ENCODE data around the gene ACACA.

The ACACA gene

DNA sequence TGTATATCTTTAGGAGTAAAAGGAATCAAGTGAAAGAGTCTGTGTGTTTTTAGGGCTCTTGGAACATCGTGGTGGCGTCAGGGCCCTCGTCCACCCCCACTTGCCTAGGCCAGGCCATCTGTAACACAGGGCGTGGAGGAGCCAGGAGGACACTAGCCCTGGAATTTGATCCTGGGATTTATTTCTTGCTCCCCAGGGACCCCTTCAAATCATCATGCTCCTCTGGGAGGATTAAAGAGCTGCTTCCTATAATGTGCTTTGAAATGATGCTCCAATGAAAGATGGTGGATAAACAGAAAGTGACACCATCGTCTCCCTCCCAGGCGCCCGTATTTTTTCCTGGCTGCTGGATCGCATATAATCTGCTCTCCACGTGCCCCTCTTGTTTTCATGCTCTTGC, 344.6 kb downstream of the ACACA start:
- DNase-seq: no peak

DNA sequence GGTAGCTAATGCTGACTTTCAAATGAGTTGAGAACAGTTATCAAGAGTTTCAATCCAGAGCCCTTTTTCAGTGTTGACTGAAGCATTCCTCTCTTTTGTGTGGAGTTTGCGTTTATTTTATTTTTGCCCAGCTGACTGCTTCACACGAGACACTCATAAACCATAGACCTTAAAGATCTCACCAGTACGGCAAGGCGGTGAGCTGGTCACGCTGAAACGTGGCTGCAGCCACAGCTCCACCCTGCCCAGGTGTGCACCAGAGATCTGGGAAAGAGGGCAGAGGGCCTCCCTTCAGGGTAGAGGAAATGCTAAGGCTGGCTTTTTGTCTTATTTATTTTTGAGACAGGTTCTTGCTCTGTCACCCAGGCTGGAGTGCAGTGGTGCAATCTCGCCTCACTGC, 345.7 kb downstream of the ACACA start:
- no peak for DNase-seq

GRCh38 chr17:37060094-37060493, 346.5 kb downstream of the ACACA start:
- no peak for DNase-seq

- no peak for DNase-seq
Observed at GRCh38 chr17:37059493-37059892, 347.1 kb downstream of the ACACA start.

DNA sequence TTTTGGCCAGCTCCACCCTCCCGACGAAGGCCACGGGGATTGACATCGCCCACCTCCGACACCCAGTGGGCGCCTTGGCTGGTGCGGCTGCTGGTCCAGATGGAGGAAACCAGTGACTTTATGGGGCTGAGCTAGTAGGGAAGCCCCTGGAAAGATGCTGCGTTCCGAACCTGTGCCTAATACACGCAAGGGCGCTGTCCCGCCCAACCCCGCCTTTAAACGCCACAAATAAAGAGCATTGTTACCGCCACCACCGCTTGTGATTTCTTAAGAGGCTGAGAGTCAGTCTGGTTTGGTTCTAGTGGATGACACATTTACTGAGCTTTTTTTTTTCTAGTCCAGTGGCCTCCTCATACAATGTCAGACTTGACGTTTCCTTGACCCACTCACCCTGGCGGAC, 350.0 kb downstream of the ACACA start:
- no peak for DNase-seq

- no peak for DNase-seq
Observed at GRCh38 chr17:37054894-37055293, 351.7 kb downstream of the ACACA start.

- no peak for DNase-seq
Observed at GRCh38 chr17:37052450-37052849, 354.2 kb downstream of the ACACA start.

DNA sequence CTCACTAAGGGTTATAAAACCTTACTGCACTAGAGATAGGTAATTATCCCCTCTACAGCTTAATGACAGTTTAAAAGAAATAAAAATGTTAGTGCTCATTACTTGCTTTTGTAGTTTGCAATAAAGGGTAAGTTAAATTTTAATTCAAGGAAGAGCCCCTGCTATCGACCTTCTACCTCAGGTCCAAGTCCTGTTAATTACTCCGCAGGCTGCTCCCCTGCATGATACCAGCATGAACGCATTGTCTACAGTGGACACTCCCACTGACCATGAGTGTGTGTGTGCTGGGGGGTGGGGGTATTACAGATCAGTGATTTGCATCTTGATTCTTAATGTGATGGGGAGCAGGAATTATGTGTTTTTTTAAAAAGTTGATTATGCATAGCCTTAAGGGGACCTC, 354.8 kb downstream of the ACACA start:
- no peak for DNase-seq

- no peak for DNase-seq
Observed at GRCh38 chr17:37051381-37051780, 355.3 kb downstream of the ACACA start.

DNA sequence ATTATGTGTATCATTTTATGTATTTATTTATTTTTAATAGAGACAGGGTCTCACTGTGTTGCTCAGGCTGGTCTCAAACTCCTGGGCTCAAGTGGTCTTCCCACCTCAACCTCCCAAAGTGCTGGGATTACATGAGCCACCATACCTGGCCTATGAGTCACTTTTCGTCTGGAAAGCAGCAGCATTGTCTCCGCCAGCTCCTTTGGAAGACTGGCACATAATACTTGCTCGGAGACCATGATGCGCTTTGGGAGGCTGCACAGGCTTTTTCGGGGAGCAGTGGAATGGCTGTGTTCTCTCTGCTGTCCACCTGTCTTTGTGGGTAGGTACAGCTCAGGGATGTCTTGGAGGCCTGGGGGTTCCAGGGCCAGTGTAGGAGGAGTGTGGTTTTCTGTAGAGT, 355.7 kb downstream of the ACACA start:
- no peak for DNase-seq

GRCh38 chr17:37048811-37049210, 357.8 kb downstream of the ACACA start:
- no peak for DNase-seq

DNA sequence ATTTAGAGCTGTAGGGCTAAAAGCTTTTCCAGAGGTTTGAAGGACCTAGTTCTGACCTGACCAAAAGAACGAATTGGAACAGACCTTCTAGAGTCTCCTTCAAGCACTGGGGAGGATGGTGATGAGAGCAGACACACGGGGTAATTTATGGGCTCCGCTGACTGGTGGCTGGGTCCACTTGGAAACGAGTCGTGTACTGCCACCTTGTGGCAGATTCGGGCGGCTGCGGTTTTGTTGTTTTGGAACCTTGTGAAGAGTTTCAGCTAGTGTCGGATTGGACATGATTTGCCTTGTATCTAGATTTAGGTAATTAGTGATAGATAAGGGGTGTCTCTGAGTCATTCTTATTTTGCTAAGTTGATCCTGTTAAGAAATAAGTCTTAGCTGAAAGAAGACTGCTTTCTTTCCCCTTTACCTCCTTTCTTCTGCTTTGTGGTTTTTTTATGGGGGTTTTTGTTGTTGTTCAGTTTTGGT, 359.0 kb downstream of the ACACA start:
- peak; percentile 49 to 74 (median 63) for DNase-seq

DNA sequence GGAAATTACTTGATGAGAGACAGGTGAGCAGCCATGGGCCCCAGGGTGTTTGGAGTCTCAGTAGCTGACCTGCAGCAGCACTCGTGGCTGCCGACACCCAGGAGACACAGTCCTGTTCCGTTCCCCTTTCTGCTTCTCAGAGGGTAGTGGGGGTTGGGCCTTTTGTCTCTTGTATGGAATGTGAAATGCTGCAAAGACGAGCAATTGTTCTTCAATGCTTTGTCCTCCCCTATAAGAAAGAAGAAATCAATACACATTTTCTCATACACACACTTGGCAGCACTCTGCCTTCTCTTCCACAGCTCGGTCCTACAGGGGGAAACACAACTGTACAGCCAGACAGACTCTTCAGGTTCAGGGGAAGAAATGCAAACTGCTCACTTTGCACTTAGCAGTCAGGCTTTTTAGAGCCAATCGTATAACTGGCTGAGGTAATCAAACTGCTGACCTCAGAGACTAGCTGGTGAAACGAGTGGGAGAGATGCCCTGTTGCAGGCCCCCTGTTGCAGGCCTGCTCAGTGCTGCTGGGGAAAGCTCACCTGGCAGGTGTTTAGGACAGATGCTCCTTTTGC, 361.2 kb downstream of the ACACA start:
- DNase-seq: no peak

GRCh38 chr17:37043201-37043600, 363.4 kb downstream of the ACACA start:
- no peak for DNase-seq

DNA sequence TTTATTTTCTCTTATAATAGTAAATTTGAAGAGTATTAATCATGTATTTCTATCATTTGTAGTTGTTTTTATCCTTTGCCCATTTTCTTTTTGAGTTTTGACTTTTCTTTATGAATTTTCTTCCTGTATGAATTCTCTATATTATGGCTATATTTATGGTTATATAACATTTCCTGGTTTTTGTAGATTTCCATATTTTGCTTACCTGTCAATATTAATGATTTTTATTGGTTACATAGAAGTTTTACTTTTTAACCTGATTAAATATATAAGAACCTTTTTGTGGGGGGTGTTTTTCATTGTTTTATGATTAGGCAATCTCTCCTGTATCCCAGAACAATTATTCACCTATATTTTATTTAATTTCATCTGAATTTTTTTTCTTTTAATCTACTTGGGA, 364.7 kb downstream of the ACACA start:
- DNase-seq: no peak

- DNase-seq: no peak
Observed at GRCh38 chr17:37039269-37039668, 367.4 kb downstream of the ACACA start.

GRCh38 chr17:37037590-37038155, 369.0 kb downstream of the ACACA start:
- DNase-seq: no peak

All from stimulated activated naive CD4-positive, alpha-beta T cell (primary cell).